ENCODE data around the gene CYP39A1.

The CYP39A1 gene

DNA sequence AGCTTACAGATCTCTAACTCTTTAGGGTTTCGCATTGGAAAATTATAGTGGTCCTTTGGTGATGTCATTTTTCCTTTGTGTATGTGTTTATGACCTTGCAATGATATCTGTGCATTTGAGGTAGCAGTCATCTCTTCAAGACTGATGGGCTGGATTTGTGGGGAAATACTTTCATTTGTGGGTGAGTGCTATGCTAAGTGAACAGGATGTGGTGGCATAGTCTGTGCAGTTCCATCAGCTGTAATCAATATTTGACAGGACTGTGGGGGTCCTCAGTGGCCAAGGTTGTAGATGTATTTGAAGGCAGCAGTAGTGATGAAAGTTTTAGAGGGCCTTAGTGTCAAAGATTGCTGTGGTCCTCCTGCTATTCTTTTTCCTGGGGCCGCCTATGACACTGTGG is 79.5 kb downstream of the CYP39A1 start:
- H3K27ac ChIP-seq = no peak overlapping the region
- TF ChIP-seq, protein P1, sequence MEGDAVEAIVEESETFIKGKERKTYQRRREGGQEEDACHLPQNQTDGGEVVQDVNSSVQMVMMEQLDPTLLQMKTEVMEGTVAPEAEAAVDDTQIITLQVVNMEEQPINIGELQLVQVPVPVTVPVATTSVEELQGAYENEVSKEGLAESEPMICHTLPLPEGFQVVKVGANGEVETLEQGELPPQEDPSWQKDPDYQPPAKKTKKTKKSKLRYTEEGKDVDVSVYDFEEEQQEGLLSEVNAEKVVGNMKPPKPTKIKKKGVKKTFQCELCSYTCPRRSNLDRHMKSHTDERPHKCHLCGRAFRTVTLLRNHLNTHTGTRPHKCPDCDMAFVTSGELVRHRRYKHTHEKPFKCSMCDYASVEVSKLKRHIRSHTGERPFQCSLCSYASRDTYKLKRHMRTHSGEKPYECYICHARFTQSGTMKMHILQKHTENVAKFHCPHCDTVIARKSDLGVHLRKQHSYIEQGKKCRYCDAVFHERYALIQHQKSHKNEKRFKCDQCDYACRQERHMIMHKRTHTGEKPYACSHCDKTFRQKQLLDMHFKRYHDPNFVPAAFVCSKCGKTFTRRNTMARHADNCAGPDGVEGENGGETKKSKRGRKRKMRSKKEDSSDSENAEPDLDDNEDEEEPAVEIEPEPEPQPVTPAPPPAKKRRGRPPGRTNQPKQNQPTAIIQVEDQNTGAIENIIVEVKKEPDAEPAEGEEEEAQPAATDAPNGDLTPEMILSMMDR (conservative IDR thresholded peaks at IDR 0.05) = no peak

DNA sequence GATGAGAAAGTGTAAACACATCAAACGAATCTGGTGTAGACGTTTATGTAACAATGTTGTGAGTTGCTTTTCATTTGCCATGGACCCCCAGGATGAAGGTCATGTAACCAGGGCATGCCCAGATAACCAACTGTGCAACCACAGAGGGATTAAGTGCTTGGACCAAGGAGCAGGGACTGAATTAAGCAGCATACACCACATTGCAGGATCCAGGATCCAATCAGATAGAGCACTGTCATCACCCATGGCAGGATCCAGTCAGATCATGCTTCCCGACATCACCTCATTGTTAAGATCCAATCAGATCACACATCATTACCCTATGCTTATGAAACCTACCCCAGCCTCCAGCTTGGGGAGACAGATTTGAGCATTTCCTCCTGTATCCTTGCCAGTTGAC is 87.1 kb downstream of the CYP39A1 start:
- TF ChIP-seq, protein P1 (conservative IDR thresholded peaks at IDR 0.05) = no peak
- H3K27ac ChIP-seq = no peak overlapping the region

DNA sequence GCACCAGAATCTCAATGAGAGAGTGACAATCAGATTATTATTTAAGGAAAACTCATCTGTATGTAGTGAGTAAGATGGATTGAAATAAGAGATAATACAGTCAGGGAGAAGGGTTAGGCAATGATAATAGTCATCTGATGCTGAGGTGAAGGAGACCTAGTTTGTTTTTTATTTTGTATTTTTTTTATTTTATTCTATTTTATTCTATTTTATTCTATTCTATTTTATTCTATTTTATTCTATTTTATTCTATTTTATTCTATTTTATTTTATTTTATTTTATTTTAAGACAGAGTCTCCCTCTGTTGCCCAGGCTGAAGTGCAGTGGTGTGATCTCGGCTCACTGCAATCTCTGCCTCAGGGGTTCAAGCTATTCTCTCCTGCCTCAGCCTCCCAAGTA is 88.7 kb downstream of the CYP39A1 start:
- H3K27ac ChIP-seq = no peak overlapping the region
- TF ChIP-seq, protein P1 (conservative IDR thresholded peaks at IDR 0.05) = no peak

DNA sequence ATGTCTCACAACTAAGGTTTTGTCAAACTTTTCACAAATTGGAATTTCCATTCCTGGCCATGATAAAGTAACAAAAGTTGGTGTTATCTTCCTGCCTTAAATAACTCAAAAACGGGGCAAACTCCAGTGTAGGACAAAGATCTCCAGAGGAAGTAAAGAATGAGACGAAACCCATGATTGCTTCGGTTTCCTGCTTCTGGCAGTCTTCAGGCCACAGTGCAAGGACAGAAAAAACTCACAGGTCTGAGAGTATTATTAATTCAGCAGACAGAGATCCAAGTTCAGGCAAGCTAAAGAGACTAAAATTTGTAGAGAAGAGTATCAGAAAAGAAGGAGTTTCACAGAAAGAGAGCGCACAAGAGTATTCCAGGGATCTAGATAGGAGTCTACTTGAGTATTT is 96.6 kb downstream of the CYP39A1 start:
- TF ChIP-seq, protein P1 (conservative IDR thresholded peaks at IDR 0.05) = no peak
- no peak overlapping the region for H3K27ac ChIP-seq

DNA sequence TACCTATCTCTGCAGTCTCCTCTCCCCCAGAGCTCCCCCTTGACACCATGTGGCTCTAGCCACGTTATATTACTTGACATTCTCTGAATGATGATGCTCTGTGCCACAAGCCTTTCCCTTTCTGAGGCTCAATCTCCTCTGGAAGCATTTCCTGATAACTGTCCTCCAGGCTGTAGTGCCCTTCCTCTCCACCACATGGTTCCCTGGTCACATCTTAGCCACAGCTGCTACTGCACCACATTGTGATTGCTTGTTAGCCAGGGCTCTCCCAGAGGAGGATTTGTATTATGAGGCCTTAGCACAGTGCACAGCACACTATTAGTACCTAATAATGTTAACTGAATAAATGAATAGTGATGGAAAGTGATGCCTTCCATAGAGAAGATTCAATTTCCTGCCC is 97.5 kb downstream of the CYP39A1 start:
- TF ChIP-seq, protein P1 (conservative IDR thresholded peaks at IDR 0.05) = no peak
- H3K27ac ChIP-seq = no peak overlapping the region

DNA sequence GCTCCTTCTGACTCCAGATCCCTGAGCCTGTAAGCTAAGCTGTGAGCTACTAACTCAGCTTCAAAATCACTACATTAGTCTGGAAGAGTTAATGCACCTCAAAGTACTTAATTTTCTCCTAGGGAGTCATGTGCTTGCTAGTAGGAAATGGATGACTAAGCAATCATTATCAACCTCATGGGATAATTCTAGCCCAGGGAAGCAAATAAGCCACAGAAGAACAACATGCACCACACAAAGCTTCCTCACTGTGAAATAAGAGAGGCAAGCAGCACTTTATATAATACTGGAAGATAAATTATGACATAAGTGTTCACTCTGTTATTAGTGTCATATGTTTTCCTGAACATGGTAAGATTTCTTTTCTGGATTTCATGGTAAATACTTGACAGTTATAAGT is 103.5 kb downstream of the CYP39A1 start:
- TF ChIP-seq, protein P1 (conservative IDR thresholded peaks at IDR 0.05) = no peak
- H3K27ac ChIP-seq = no peak overlapping the region

DNA sequence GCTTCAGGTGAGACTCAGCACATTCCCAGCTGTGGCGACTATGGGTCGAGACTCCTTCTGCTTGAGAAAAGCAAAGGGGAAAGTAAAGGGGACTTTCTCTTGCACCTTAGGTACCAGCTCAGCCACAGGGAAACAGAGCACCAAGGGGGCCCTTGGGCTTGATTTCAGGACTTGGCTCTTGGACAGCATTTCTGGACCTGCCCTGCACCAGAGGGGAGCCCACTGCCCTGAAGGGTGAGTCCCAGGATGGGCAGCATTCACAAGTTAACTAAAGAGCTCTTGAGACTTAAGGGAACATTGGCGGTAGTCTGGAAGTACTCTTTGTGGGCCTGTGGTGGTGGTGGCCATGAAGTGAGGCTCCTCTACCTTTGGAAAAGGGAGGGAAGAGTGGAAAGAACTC is 111.1 kb downstream of the CYP39A1 start:
- TF ChIP-seq, protein P1 (conservative IDR thresholded peaks at IDR 0.05) = no peak

DNA sequence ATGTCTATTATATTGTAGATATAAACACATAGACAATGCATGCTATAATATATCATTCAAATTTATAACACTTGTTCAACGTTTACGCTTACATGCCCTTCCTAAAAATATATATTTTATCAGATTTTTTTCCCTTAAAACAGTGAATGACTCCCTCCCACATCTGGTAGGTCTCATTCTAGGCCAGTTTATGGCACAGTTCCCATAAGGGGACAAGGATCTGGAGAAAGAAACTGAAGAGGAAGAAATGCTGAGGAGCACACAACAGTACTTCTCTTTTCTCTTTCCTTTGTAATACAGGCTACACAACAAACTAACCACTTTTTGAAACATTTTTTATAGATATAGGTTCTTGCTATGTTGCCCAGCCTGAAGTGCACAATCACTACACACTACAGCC is 112.8 kb downstream of the CYP39A1 start:
- H3K27ac ChIP-seq = no peak overlapping the region
- TF ChIP-seq, protein P1 (conservative IDR thresholded peaks at IDR 0.05) = no peak

More for the DNA sequence above, 111.1 kb downstream of the CYP39A1 start:
- no peak overlapping the region for H3K27ac ChIP-seq
